Parathyroid adenoma (tissue), 2 donors: ENCODE results near the gene ADISSP.

Experiments
- H2AFZ ChIP-seq: fragments of 300-600 bp; sonication (generic); one replicate; pipeline ENCODE4 v1.7.0; 2017; ENCODE audit warnings: antibody characterized with exemption, mild to moderate bottlenecking
- H3K27ac ChIP-seq: fragments of 300-600 bp; sonication (generic); one replicate; pipeline ENCODE4 v1.7.0; 2017
- H3K27me3 ChIP-seq: fragments of 300-600 bp; sonication (generic); one replicate; pipeline ENCODE4 v1.7.0; 2017; ENCODE audit warnings: low read length; ENCODE audit not compliant: control insufficient read depth, insufficient read depth
- H3K36me3 ChIP-seq: fragments of 300-600 bp; sonication (generic); one replicate; pipeline ENCODE4 v1.7.0; 2017; ENCODE audit warnings: low read length; ENCODE audit not compliant: control insufficient read depth, insufficient read depth
- H3K4me1 ChIP-seq: fragments of 300-600 bp; sonication (generic); one replicate; pipeline ENCODE4 v1.7.0; 2017; ENCODE audit warnings: control low read depth
- H3K4me2 ChIP-seq: fragments of 300-600 bp; sonication (generic); one replicate; pipeline ENCODE4 v1.7.0; 2017; ENCODE audit warnings: low read length
- H3K4me3 ChIP-seq: fragments of 300-600 bp; sonication (generic); one replicate; pipeline ENCODE4 v1.7.0; 2017; ENCODE audit warnings: low read depth, low read length
- H3K79me2 ChIP-seq: fragments of 300-600 bp; sonication (generic); one replicate; pipeline ENCODE4 v1.7.0; 2017; ENCODE audit warnings: control low read depth
- H3K9ac ChIP-seq: fragments of 300-600 bp; sonication (generic); one replicate; pipeline ENCODE4 v1.7.0; 2017; ENCODE audit warnings: mild to moderate bottlenecking
- H3K9me3 ChIP-seq: fragments of 300-600 bp; sonication (generic); one replicate; pipeline ENCODE4 v1.7.0; 2017; ENCODE audit warnings: low read length; ENCODE audit not compliant: control insufficient read depth
- CTCF ChIP-seq: fragments of 300-600 bp; sonication (generic); IDR thresholded peaks from one replicate; pipeline ENCODE4 v1.7.0; 2017; ENCODE audit warnings: antibody characterized with exemption, mild to moderate bottlenecking
- donor health status: primary hyperparathyroidism.

ADISSP gene

DNA sequence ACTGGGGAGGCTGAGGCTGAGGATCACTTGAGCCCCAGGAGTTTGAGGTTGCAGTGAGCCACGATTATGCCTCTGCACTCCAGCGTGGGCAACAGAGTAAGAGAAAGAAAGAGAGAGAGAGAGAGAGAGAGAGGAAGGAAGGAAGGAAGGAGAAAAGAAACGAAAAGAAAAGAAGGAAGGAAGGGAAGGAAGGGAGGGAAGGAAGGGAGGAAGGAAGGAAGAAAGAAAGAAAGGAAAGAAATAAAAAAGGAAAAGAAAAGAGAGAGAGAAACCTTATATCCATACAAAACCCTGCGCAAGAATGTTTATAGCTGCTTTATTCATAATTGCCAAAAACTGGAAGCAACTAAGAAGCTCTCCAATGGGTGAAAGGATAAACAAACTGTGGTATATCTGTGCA lies 43.2 kb downstream of the ADISSP start:
- H3K27ac ChIP-seq = no peak overlapping the region
- no peaks in the 10 kb centered on the region for H3K79me2 ChIP-seq
- H3K27me3 ChIP-seq = no peaks in the 10 kb centered on the region
- no peaks in the 10 kb centered on the region for H3K36me3 ChIP-seq
- no peak overlapping the region for H2AFZ ChIP-seq
- no peak for TF ChIP-seq CTCF
- H3K9ac ChIP-seq = no peak overlapping the region
- H3K4me2 ChIP-seq = no peak overlapping the region
- H3K4me1 ChIP-seq = peaks cover 5% of the 10 kb centered on the region
- H3K4me3 ChIP-seq = no peak overlapping the region
- no peaks in the 10 kb centered on the region for H3K9me3 ChIP-seq

DNA sequence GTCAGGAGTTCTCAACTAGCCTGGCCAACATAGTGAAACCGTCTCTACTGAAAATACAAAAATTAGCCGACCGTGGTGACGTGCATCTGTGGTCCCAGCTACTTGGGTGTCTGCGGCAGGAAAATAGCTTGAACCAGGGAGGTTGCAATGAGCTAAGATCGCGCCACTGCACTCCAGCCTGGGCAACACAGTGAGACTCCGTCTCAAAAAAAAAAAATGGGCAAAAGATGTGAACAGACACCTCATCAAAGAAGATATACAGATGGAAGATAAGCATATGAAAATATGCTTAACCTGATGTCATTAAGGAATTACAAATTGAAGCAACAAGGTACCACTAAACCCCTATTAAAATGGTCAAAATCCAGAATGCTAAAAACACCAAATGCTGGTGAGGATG lies 44.3 kb downstream of the ADISSP start:
- peaks cover 5% of the 10 kb centered on the region for H3K4me1 ChIP-seq
- TF ChIP-seq CTCF = no peak
- no peak overlapping the region for H3K4me3 ChIP-seq
- H2AFZ ChIP-seq = no peak overlapping the region
- H3K9ac ChIP-seq = no peak overlapping the region
- H3K4me2 ChIP-seq = no peak overlapping the region
- no peaks in the 10 kb centered on the region for H3K9me3 ChIP-seq
- H3K79me2 ChIP-seq = no peaks in the 10 kb centered on the region
- H3K27me3 ChIP-seq = no peaks in the 10 kb centered on the region
- H3K27ac ChIP-seq = no peak overlapping the region
- H3K36me3 ChIP-seq = no peaks in the 10 kb centered on the region

GRCh38 chr20:3721912-3722311 lies 45.6 kb downstream of the ADISSP start:
- Histone ChIP-seq H3K9ac (no peak overlapping the region), H3K27me3 (no peaks in the 10 kb centered on the region), H3K36me3 (no peaks in the 10 kb centered on the region), H3K9me3 (no peaks in the 10 kb centered on the region), H2AFZ (no peak overlapping the region), H3K4me1 (peaks cover 7% of the 10 kb centered on the region), H3K4me2 (no peak overlapping the region), H3K4me3 (no peak overlapping the region), H3K79me2 (no peaks in the 10 kb centered on the region), H3K27ac (no peak overlapping the region)
- TF ChIP-seq CTCF = no peak

DNA sequence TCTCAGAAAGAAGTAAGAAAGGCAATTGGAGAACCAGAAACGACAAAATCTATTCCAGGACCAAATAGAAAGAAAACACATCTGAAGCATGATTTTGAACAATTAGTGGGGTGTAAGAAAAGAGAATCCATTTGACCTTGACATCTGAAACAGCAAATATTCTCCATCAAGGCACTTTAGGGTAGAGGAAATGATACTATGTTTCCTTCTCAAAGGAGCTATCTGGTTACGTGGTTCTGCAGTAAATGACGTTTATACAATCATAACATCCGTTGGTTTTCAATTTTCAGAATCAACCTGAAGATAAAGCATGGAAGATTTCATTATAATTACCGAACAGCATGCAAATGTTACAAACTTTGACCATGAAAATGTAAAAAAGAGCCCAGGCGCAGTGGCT lies 46.9 kb downstream of the ADISSP start:
- Histone ChIP-seq H3K27ac (no peak overlapping the region), H3K9ac (no peak overlapping the region), H3K9me3 (no peaks in the 10 kb centered on the region), H3K36me3 (no peaks in the 10 kb centered on the region), H3K4me2 (no peak overlapping the region), H3K4me1 (peaks cover 7% of the 10 kb centered on the region), H3K4me3 (no peak overlapping the region), H3K79me2 (no peaks in the 10 kb centered on the region), H3K27me3 (no peaks in the 10 kb centered on the region), H2AFZ (no peak overlapping the region)
- TF ChIP-seq CTCF = no peak

DNA sequence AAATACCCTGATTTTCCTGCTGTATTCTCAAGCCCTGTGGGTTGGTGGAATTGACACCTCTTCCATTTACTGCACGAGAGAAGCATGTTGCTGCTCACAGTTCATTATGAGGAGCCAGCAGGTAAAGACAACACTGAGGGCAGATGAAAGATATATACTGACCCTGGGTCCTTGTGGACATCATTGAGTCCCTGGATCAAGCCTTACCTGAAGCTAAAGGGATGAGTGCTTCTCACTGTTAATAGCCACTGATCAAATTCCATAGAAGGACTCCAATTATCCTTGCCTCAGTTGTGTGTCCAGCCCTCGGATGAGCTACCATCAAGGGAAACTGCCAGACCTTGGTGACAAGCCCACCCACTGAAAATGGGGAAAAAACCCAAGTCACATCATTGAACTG lies 47.5 kb downstream of the ADISSP start:
- no peaks in the 10 kb centered on the region for H3K27me3 ChIP-seq
- H3K4me2 ChIP-seq = no peak overlapping the region
- peaks cover 7% of the 10 kb centered on the region for H3K4me1 ChIP-seq
- no peak overlapping the region for H2AFZ ChIP-seq
- H3K36me3 ChIP-seq = no peaks in the 10 kb centered on the region
- no peak overlapping the region for H3K27ac ChIP-seq
- TF ChIP-seq CTCF = no peak
- no peak overlapping the region for H3K9ac ChIP-seq
- H3K79me2 ChIP-seq = no peaks in the 10 kb centered on the region
- H3K4me3 ChIP-seq = no peak overlapping the region
- H3K9me3 ChIP-seq = no peaks in the 10 kb centered on the region
